Activated CD4-positive, alpha-beta T cell treated with anti-CD3 and anti-CD28 coated beads, Interleukin-2, amount 50 U/mL, for 24 hours (primary cell): Measurements from ENCODE around the gene LCP2.

Experiments
- DNase-seq, 2 donors: peaks; one replicate each; pipeline ENCODE4 v3.0.0-alpha.2; 2020; ENCODE audit warnings: low read depth in 1 of 2, low spot score in 1 of 2

The LCP2 gene

GRCh38 chr5:170276140-170276539, 21.4 kb downstream of the LCP2 start:
- no peak for DNase-seq

DNA sequence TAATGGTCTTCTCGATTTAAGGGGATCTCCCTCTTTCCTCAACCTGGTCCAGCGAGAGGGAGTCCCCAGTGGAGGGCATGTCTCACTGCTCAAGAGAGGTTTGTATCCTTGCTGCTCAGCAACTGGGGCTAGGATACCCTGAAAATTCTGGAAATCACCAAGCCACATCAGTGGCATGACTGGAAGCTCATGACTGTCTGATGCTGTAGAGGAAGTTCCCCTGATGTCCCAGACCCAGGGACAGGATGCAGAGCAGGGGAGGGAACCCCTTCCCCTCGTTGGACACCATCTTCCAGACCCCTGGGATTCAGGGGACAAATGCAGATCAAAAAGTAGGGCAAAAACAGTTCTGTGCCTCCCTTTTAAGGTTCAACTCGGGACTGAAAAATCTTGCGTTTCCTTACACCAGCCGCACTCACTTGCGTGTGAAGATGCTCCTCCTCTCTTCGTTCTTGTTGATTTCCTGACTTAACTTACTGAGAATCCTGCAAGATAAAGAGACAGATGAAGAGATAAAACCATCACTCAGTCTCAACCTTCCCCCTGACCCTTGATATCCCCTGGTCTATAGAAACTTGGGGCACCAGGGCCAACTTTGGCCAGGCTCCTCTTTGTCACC, 22.1 kb downstream of the LCP2 start:
- DNase-seq, result no peak

- DNase-seq, result peak in 1 of 2 donors; percentile 63
Observed at GRCh38 chr5:170273968-170274710, 23.4 kb downstream of the LCP2 start.

- DNase-seq, result no peak
Observed at GRCh38 chr5:170270293-170271069, 27.1 kb downstream of the LCP2 start.

GRCh38 chr5:170269579-170269978, 28.0 kb downstream of the LCP2 start:
- no peak for DNase-seq

DNA sequence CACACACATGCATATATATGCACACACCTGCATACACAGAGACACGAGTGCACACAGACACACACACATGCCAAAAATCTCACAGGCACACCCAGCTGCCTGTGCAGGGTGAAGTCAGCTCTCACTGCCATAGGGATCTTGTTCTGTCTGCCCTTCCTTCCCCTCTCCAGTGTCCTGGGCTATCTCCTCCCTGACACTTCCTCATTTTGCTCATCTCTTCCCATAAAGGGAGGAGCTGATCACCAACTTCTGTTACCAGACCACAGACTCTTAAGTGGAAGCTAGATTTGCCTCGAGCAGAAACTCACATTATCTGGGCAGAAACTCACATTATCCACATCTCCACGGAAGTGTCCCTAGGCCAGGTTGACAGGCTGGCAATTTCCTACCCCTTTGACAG, 28.7 kb downstream of the LCP2 start:
- DNase-seq, result no peak

DNA sequence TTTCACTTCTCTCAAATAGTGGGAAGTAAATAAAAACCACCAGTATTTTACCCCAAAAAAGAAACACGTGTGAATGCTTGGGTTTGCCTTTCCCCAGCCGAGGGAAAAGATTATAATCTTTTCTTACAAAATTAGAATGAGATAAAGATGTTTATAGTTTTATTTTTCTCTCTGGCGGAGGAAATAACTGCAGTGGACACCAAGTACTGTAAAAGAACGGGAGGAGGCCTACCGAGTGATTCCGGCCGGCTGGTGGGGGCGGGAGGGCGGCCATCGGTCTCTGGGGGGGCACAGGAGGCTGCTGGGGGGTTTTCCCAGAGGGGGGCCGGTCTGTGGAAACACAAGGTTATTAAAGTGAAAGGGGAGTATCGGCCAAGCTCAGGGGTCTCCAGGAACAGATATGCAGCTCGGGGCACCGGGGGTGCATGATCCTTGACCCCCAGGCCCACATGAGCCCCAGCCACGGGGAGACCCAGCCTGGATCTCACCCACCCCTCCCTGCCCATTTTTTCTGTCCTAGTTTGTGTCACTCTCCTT, 29.4 kb downstream of the LCP2 start:
- DNase-seq, result no peak

DNA sequence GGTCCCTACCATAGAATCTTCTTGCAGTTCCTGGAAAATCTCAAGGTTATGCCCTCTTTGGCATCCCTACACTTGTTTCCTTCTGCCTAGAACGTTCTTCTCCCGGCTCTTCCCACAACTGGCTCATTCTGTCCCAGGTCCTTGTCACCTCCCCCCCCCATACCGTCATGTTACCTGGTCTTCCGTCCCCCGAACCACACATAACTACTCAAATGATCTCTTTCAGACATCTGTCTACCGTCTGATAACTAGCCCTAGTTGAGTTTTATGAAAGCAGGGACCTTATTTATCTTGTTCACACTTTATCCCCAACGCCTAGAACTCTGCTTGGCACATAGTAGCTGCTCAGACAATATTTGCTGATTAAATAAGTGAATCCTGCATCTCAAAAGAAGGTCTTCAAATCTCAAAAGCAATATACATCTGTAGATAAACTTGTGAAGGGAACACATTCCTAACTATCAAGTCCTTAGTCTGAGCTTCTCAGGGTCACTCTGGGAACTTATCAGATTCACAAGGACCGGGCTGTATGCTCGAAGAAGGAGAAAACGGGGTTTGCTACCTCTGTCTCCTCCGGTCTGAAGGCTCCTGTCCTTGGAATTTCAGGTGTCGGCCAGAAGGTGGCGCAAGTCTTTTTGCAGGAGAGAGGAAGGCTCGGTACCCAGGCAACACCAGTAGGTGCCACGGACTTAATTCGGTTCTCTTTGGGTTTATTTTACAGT, 30.0 kb downstream of the LCP2 start:
- peak; percentile 49 to 75 for DNase-seq

DNA sequence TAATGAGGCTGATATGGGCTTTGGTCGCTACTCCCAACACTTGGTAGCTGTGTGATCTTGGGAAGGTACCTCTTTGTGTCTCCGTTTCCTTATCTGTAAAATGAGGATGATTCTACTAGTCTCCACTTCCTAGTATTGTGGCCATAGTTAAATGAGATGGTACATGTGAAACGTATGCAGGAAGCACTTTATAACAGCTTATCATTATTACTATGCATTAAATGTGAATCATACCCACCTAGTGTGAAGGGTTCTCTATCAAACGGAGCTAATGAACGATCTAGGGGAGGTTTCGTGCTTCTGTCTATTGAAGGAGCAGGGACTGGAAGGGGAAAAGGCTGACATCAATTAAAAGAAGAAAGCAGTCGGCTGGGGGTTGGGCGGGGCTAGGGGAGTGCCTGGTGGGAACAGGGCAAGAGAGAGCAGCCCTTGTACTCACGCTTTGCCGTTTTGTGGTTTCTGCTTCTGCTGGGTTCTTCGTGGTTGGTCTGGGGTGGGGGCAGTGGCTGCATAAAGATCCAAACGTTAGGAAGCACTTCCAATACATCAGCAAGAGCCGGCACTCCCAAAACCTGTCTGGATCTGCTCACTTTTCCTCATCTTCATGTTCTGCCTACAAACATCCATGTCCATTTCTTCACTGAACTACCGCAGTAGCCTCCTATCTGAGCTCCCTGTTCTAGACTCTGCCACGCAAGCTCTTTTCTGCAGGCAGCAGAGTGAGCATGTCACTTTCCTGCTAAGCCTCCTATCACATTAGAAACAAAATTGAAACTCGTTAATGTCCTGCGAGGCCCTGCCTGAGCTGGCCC, 30.8 kb downstream of the LCP2 start:
- peak in 1 of 2 donors; percentile 63 for DNase-seq

- no peak for DNase-seq
Observed at GRCh38 chr5:170265522-170265921, 32.1 kb downstream of the LCP2 start.

DNA sequence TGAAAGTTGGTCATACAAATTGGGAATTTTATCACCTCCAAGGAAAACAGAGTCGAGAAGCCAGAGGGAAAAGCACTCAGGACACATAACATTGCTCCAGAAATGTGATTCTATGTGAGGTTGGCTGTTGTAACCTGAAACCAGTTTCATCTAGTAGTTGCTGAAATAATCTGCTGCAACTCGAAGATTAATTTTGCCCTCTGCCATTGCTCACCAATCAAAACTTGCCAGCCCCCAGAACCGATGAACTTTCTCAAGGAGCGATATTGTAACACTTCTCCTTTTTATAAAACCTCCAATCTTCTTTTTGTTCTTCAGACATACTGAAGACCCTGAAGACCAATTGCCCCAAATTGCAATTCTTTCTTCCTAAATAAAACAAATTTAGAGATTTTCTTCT, 33.7 kb downstream of the LCP2 start:
- no peak for DNase-seq

GRCh38 chr5:170262061-170263045, 35.2 kb downstream of the LCP2 start:
- no peak for DNase-seq

DNA sequence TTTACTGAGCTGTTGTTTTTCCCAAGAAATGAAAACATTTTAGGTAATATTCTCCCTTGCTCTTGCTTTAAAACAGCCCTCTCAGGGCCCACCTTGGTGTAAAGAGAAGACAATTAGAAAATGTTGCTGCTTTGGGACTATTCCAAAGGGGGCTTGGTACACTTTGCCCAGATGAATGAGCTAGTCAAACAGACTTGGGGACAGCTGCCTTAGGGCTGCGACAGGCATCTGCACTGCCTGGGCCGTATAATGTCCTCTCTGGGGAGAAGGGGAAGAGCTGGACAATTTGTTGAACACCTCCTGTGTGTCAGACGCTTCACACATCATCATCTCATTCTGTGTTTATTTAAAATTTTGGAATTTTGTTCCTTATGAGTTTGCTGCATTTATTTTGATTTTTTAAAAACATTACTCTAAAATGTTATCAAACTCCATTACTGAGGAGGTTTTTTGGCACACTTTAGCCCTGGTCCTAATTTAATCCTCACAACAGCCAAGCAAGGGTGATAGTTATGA, 36.0 kb downstream of the LCP2 start:
- DNase-seq, result no peak

- no peak for DNase-seq
Observed at GRCh38 chr5:170257370-170257769, 40.2 kb downstream of the LCP2 start.

- no peak for DNase-seq
Observed at GRCh38 chr5:170256571-170256970, 41.0 kb downstream of the LCP2 start.

GRCh38 chr5:170254056-170254455, 43.5 kb downstream of the LCP2 start:
- peak in 1 of 2 donors; percentile 70 for DNase-seq

- no peak for DNase-seq
Observed at GRCh38 chr5:170252720-170253350, 44.7 kb downstream of the LCP2 start.

DNA sequence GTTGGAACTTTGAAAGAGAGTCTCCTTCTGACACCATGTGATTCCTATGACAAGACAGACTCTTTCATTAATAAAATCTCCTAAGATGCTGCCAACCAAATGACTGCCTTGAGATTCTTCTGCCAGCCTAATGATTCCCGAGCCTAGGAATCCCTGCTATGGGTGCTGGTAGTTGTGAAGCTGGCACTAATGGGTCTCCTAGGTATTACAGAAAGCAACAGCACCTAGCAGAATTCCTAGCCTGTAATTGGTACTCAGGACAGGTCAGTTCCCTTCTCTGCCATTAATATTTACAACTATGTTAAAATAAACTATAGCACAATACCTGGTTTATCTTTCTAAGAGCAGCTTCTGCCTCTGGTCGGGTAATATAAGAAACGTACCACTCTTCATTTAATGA, 45.5 kb downstream of the LCP2 start:
- DNase-seq, result no peak
